Effector memory CD8-positive, alpha-beta T cell (primary cell): ENCODE data around the gene BRPF1.

Experiments
- ATAC-seq: fragments of 150-1000 bp; cut with Tn5 transposase; replicated peaks from 2 replicates; pipeline ENCODE4 v1.10.0; 2021; ENCODE audit warnings: mild to moderate bottlenecking, moderate library complexity
- DNase-seq, 3 experiments: peaks; one replicate each; pipeline ENCODE4 v3.0.0; 2021
- H3K27ac Mint-ChIP-seq, 2 donors: one replicate each; pipeline ENCODE4 v1.8.0; 2022; ENCODE audit warnings: mild to moderate bottlenecking in 2 of 2, mixed read lengths in 2 of 2, moderate library complexity in 2 of 2
- H3K27me3 Mint-ChIP-seq, 2 donors: one replicate each; pipeline ENCODE4 v1.8.0; 2022; ENCODE audit warnings: mixed read lengths in 2 of 2
- H3K36me3 Mint-ChIP-seq: one replicate; pipeline ENCODE4 v1.8.0; 2022; ENCODE audit warnings: mild to moderate bottlenecking, moderate library complexity, mixed read lengths; ENCODE audit not compliant: insufficient read depth
- H3K4me1 Mint-ChIP-seq, 2 donors: one replicate each; pipeline ENCODE4 v1.8.0; 2022; ENCODE audit warnings: low read depth in 2 of 2, mixed read lengths in 2 of 2
- H3K4me3 Mint-ChIP-seq, 2 donors: one replicate each; pipeline ENCODE4 v1.8.0; 2022; ENCODE audit warnings: mild to moderate bottlenecking in 2 of 2, mixed read lengths in 2 of 2, moderate library complexity in 2 of 2
- H3K9me3 Mint-ChIP-seq, 2 donors: one replicate each; pipeline ENCODE4 v1.8.0; 2022; ENCODE audit warnings: mixed read lengths in 2 of 2

The BRPF1 gene

DNA sequence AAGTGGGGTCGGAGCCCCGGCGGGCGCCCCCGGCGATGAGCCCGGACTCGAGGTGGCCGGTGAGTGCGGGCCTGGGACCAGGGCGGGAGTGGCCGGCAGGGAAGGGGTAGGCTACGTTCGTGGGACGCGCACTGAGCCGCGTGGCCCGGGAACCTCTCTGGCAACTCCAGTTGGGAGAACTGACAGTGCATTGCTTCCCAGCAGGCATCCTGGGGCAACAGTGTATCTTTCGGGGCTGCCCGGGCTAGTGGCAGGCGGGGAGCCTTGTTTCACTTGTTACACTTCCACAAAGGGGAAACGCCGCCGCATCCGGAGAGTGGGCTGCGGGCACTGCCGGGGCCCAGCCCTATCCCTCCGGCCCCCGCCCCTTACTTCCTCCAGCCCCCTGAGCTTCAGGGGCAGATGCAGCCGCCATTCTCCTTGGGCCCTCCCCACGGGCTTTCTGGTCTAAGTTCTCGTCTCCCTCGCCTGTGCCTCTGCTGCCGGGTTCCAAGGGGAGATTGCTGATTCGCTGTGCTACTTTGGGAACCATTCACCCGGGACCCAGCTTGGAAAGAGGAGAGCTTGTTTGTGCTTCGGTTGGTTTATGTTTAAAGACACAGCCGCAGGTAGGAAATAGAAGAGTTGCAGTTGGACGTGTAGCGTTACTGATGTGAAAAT, 675 bp downstream of the BRPF1 start:
- peaks cover 44% of the 10 kb centered on the region for H3K36me3 Mint-ChIP-seq
- peak overlapping the region; percentile 89 to 95 for H3K27ac Mint-ChIP-seq
- H3K4me3 Mint-ChIP-seq = peak overlapping the region; percentile 91
- peak; percentile 43 to 57 (median 55) for DNase-seq
- H3K27me3 Mint-ChIP-seq = no peaks in the 10 kb centered on the region
- ATAC-seq = peak; percentile 28
- H3K9me3 Mint-ChIP-seq = no peaks in the 10 kb centered on the region
- peaks cover 46 to 47% of the 10 kb centered on the region in 2 donors for H3K4me1 Mint-ChIP-seq

DNA sequence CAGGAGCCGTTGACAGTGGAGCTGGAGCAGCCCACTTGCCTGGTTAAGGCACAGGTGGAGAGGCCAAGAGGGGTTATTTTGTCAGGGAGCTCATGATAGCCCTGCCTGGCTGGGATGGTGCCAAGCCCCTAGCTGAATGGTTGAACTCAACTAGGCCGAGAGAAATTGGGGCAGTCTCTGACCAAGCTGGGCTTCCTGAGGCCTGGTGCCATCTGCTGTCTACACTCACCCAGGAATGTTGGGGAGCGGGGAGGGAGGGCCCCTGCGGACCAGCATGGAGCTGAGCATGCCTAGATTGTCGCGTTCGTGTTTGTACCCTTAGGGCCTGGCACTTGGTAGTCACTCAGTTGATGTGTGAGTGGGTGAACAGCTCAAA, 1.2 kb downstream of the BRPF1 start:
- no peak for ATAC-seq
- H3K36me3 Mint-ChIP-seq = peaks cover 49% of the 10 kb centered on the region

GRCh38 chr3:9736831-9737230, 5.3 kb downstream of the BRPF1 start:
- ATAC-seq (no peak), DNase-seq (no peak)
- H3K4me1 Mint-ChIP-seq = peaks cover 39 to 40% of the 10 kb centered on the region in 2 donors

More for the DNA sequence above, 1.2 kb downstream of the BRPF1 start:
- Mint-ChIP-seq H3K9me3 (no peaks in the 10 kb centered on the region), H3K27me3 (no peaks in the 10 kb centered on the region), H3K4me3 (peak overlapping the region; percentile 91), H3K27ac (peak overlapping the region; percentile 89 to 95), H3K4me1 (peaks cover 41 to 42% of the 10 kb centered on the region in 2 donors)
- DNase-seq = no peak

GRCh38 chr3:9739181-9739580, 7.6 kb downstream of the BRPF1 start:
- Mint-ChIP-seq H3K27ac (no peak overlapping the region), H3K36me3 (peaks cover 61% of the 10 kb centered on the region), H3K9me3 (no peaks in the 10 kb centered on the region), H3K4me3 (no peak overlapping the region), H3K27me3 (no peaks in the 10 kb centered on the region), H3K4me1 (peaks cover 19 to 22% of the 10 kb centered on the region in 2 donors)
- ATAC-seq = no peak
- no peak for DNase-seq

More at GRCh38 chr3:9736831-9737230, 5.3 kb downstream of the BRPF1 start:
- H3K36me3 Mint-ChIP-seq = peaks cover 57% of the 10 kb centered on the region
- H3K9me3 Mint-ChIP-seq = no peaks in the 10 kb centered on the region
- no peak overlapping the region for H3K27ac Mint-ChIP-seq
- no peak overlapping the region for H3K4me3 Mint-ChIP-seq
- no peaks in the 10 kb centered on the region for H3K27me3 Mint-ChIP-seq

DNA sequence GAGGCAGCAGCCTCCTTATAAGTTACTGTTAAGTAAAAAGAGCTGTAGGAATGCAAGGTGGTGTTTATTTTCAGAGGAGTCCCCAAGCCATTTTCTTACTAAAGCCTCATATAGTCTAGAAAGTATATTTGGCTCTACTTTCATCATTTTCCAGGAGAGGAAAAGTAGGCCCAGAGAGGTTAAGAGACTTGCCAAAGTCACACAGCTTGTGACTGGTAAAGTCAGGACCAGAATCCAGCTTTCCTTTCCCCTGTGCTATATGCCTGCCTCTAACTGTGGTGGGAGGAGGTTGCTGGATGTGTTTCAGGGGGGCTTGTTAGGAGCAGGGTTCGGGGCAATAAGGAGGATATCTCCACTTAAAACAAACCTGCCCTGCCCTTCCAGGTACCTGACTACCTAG, 11.0 kb downstream of the BRPF1 start:
- no peaks in the 10 kb centered on the region for H3K27me3 Mint-ChIP-seq
- H3K27ac Mint-ChIP-seq = no peak overlapping the region
- no peak overlapping the region for H3K4me3 Mint-ChIP-seq
- ATAC-seq (no peak), DNase-seq (no peak)
- H3K36me3 Mint-ChIP-seq = peaks cover 51% of the 10 kb centered on the region
- no peaks in the 10 kb centered on the region for H3K9me3 Mint-ChIP-seq
- H3K4me1 Mint-ChIP-seq = peaks cover 7 to 10% of the 10 kb centered on the region in 2 donors

DNA sequence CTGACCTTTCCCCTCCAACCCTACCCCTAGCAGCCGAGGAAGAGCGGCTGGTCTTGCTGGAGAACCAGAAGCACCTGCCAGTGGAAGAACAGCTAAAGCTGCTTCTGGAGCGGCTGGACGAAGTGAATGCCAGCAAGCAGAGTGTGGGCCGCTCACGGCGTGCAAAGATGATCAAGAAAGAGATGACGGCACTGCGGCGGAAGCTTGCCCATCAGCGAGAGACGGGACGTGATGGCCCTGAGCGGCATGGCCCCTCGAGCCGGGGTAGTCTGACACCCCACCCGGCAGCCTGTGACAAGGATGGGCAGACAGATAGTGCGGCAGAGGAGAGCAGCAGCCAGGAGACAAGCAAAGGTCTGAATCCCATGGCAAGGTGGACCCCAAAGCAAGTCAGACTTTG, 12.0 kb downstream of the BRPF1 start:
- Mint-ChIP-seq H3K36me3 (peaks cover 49% of the 10 kb centered on the region), H3K4me3 (no peak overlapping the region), H3K27me3 (no peaks in the 10 kb centered on the region), H3K4me1 (peaks cover 7 to 8% of the 10 kb centered on the region in 2 donors), H3K27ac (no peak overlapping the region), H3K9me3 (no peaks in the 10 kb centered on the region)
- ATAC-seq (no peak), DNase-seq (no peak)

DNA sequence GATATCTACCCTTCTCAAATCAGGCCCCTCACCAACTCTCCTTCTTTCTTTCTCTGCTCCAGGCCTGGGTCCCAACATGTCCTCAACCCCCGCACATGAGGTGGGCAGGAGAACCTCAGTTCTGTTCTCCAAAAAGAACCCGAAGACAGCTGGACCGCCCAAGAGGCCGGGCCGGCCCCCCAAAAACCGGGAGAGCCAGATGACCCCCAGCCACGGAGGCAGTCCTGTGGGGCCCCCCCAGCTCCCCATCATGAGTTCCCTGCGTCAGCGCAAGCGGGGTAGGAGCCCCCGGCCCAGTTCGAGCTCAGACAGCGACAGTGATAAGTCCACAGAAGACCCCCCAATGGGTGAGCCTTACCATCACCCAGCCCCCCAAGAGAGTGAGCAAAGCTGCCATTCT, 12.6 kb downstream of the BRPF1 start:
- ATAC-seq (no peak), DNase-seq (no peak)
- no peaks in the 10 kb centered on the region for H3K27me3 Mint-ChIP-seq
- H3K36me3 Mint-ChIP-seq = peaks cover 51% of the 10 kb centered on the region
- peaks cover 7 to 9% of the 10 kb centered on the region in 2 donors for H3K4me1 Mint-ChIP-seq
- no peaks in the 10 kb centered on the region for H3K9me3 Mint-ChIP-seq
- no peak overlapping the region for H3K27ac Mint-ChIP-seq
- no peak overlapping the region for H3K4me3 Mint-ChIP-seq

- Mint-ChIP-seq H3K36me3 (peaks cover 57% of the 10 kb centered on the region), H3K9me3 (no peaks in the 10 kb centered on the region)
These were observed 14.0 kb downstream of the BRPF1 start for GRCh38 chr3:9745521-9745920.

DNA sequence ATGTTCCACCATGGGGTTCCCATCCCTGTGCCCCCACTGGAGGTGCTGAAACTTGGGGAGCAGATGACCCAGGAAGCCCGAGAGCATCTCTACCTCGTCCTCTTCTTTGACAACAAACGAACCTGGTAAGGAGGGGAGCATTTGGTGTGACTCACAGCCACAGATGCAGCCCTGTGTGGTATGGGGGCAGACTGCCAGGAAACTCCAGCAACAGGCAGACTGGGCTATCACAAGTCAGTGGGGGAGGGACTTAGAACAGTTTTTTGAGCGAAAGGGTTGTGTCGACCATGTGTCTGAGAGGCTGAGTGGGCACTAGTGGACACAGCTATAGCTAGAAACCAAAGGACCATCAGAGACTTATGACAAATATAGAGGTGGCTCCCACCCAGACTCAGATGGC, 14.8 kb downstream of the BRPF1 start:
- H3K9me3 Mint-ChIP-seq = no peaks in the 10 kb centered on the region
- H3K27ac Mint-ChIP-seq = peak overlapping the region in 1 of 2 donors; percentile 51
- no peak overlapping the region for H3K4me3 Mint-ChIP-seq
- peaks cover 19 to 22% of the 10 kb centered on the region in 2 donors for H3K4me1 Mint-ChIP-seq
- DNase-seq (no peak), ATAC-seq (no peak)
- H3K27me3 Mint-ChIP-seq = no peaks in the 10 kb centered on the region
- peaks cover 49% of the 10 kb centered on the region for H3K36me3 Mint-ChIP-seq

More at GRCh38 chr3:9745521-9745920, 14.0 kb downstream of the BRPF1 start:
- Mint-ChIP-seq H3K27ac (peak overlapping the region in 1 of 2 donors; percentile 51), H3K27me3 (no peaks in the 10 kb centered on the region), H3K4me3 (no peak overlapping the region), H3K4me1 (peaks cover 11 to 15% of the 10 kb centered on the region in 2 donors)
- ATAC-seq (no peak), DNase-seq (no peak)

DNA sequence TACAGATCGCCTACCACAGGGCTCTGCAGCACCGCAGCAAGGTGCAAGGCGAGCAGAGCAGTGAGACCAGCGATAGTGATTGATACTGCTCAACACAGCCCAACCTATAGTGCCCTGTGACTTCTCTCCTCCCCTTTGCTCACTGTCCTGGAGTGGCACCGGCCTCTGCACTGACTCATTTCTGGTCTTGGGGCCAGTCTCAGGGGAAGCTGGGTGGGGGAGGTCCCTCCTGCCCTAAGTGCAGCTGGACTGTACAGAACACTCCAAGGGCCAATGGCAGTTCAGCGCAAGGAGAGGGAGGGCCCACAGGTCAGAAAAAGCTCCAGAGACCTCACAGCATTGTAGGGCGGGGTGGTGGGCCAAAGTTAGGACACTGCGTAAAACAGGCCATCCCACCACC, 15.7 kb downstream of the BRPF1 start:
- no peak overlapping the region for H3K4me3 Mint-ChIP-seq
- peaks cover 46% of the 10 kb centered on the region for H3K36me3 Mint-ChIP-seq
- no peaks in the 10 kb centered on the region for H3K27me3 Mint-ChIP-seq
- ATAC-seq (no peak), DNase-seq (no peak)
- no peaks in the 10 kb centered on the region for H3K9me3 Mint-ChIP-seq
- H3K27ac Mint-ChIP-seq = no peak overlapping the region
- peaks cover 27 to 30% of the 10 kb centered on the region in 2 donors for H3K4me1 Mint-ChIP-seq

GRCh38 chr3:9748031-9748430, 16.5 kb downstream of the BRPF1 start:
- H3K4me3 Mint-ChIP-seq = no peak overlapping the region
- no peaks in the 10 kb centered on the region for H3K27me3 Mint-ChIP-seq
- H3K4me1 Mint-ChIP-seq = peaks cover 27 to 30% of the 10 kb centered on the region in 2 donors
- no peaks in the 10 kb centered on the region for H3K9me3 Mint-ChIP-seq
- DNase-seq (no peak), ATAC-seq (no peak)
- H3K36me3 Mint-ChIP-seq = peaks cover 40% of the 10 kb centered on the region
- H3K27ac Mint-ChIP-seq = no peak overlapping the region

- Mint-ChIP-seq H3K36me3 (peaks cover 45% of the 10 kb centered on the region), H3K4me3 (peak overlapping the region; percentile 78 to 89), H3K4me1 (peaks cover 27 to 32% of the 10 kb centered on the region in 2 donors), H3K27ac (peak overlapping the region; percentile 70 to 82), H3K9me3 (no peaks in the 10 kb centered on the region), H3K27me3 (no peaks in the 10 kb centered on the region)
- DNase-seq = peak in 1 of 3 experiments; percentile 16
- no peak for ATAC-seq
These were observed 17.7 kb downstream of the BRPF1 start for GRCh38 chr3:9749296-9749644.

- Mint-ChIP-seq H3K9me3 (no peaks in the 10 kb centered on the region), H3K4me3 (peak within 1 kb of the TSS; percentile 78 to 89), H3K36me3 (peaks cover 50% of the 10 kb centered on the region), H3K4me1 (peaks cover 31 to 39% of the 10 kb centered on the region in 2 donors), H3K27me3 (no peaks in the 10 kb centered on the region), H3K27ac (peak within 1 kb of the TSS; percentile 70 to 82)
- peak; percentile 92 to 93 (median 92) for DNase-seq
- ATAC-seq = peak; percentile 96
These were observed 18.4 kb downstream of the BRPF1 start, which contains the start of gene OGG1 for GRCh38 chr3:9749645-9750555. OGG1 (plus strand) TSS chr3:9749952; CDS start chr3:9750287, 335 bp downstream.
